HG03108 (cell line): ENCODE measurements around the gene REXO4.
"Not testable (repeated sequence)": the region's sequence is repeated elsewhere in the genome, so short reads cannot be mapped to it uniquely, and the experiment has no call there.

Experiments used
- ATAC-seq: cut with Tn5 transposase; IDR thresholded peaks from one replicate; pipeline ENCODE4 v1.9.1; 2021; ENCODE audit warnings: moderate library complexity; ENCODE audit not compliant: unreplicated experiment

Gene REXO4

DNA sequence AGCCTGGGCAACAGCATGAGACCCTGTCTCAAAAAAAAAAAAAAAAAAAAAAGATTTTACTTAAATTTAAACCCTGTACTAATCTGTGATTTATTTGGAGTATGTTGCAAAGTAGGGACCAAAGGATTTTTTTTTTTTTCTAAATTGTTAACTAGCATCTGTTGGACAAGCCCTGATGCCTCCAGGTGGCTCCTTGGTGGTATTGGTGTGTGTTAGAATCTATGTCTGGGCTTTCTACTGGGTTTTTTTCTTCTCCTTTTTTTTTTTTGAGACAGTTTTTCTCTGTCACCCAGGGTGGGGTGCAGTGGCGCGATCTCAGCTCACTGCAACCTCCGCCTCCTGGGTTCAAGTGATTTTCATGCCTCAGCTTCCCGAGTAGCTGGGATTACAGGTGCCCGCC, 34.1 kb upstream of the REXO4 start:
- ATAC-seq: not testable (repeated sequence)

DNA sequence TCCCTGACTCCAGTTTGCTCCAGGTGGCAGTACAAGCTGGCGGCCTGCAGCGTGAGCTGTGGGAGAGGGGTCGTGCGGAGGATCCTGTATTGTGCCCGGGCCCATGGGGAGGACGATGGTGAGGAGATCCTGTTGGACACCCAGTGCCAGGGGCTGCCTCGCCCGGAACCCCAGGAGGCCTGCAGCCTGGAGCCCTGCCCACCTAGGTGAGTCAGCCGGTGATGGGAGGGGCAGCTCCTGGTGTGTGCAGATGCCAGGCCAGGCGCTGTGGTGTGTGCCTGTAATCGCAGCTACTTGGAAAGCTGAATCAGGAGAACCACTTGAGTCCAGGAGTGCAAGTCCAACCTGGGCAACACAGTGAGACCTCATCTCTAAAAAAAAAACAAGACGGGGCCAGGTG, 31.9 kb upstream of the REXO4 start:
- ATAC-seq: no peak

DNA sequence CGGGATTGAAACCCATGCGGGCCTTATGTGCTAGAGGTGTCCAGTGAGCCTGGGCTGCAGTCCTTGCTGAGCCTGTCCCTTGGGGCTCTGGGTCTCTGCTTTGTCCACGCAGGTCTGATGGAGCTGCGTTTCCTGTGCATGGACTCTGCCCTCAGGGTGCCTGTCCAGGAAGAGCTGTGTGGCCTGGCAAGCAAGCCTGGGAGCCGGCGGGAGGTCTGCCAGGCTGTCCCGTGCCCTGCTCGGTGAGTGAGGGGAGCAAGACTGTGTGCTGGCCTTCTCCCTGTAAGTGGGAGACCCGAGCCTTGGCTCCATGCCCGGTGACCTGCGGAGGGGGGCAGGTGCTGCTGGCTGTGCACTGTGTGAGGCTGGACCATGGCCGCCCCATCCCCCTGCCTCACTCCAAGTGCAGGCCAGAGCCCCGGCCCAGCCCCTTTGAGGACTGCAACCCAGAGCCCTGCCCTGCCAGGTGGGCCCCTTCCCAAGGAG, 30.7 kb upstream of the REXO4 start:
- no peak for ATAC-seq

DNA sequence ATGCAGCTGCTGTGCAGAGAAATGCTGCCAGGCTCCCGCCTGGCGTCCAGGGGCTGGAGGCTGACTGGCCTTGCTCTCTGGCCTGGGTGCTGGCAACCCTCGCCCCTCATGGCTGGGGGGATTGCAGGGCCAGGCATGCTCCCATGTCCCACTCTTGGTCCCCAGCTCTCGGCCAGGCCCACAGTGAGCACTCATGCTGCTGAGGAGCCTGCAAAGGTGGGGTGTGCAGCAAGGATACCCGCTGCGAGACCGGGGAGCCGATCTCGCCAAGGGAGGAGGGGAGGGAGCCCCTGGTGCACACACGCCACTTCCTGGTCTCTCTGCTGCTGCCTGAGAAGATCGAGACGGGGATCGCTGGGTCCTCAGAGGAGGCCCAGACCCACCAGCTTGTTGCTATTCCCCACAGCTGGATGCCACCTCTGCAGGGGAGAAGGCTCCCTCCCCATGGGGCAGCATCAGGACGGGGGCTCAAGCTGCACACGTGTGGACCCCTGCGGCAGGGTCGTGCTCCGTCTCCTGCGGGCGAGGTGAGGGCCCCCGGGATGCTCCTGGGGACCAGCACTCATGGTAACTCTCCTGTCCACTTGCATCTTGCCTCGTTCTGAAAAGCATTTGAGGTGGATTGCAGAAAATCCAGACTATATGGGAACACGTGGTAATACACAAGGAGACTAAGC, 27.6 kb upstream of the REXO4 start:
- no peak for ATAC-seq

DNA sequence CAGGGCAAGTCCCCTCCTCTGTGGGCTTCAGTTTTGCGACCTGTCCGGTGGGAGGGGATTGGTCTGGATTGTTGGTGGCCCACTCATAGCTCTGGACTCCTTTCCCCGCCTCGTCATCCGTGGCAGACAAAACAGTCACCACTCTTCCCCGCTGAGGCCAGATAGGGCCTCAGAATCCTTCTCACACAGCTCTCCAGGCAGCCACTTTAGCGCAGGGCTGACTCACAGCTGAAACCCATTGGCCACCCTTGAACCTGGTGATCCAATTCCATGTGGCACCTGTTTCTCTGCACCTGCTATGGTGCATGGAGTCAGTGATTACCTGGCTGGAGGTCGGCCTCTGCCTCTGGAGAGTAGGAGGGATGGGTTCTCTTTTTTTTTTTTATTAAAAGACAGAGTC, 26.2 kb upstream of the REXO4 start:
- no peak for ATAC-seq

DNA sequence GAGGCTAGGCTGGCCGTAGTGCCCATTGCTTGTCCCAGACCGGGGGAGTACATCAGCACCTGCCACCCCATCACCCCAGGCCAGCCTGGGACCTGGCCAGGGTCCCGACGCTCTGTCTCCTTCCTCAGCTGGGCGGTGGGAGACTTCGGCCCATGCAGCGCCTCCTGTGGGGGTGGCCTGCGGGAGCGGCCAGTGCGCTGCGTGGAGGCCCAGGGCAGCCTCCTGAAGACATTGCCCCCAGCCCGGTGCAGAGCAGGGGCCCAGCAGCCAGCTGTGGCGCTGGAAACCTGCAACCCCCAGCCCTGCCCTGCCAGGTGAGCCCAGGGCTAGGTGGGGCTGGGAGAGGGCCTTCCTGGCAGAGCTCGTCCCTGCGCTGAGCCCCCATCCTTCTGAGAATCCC, 25.4 kb upstream of the REXO4 start:
- ATAC-seq: no peak

DNA sequence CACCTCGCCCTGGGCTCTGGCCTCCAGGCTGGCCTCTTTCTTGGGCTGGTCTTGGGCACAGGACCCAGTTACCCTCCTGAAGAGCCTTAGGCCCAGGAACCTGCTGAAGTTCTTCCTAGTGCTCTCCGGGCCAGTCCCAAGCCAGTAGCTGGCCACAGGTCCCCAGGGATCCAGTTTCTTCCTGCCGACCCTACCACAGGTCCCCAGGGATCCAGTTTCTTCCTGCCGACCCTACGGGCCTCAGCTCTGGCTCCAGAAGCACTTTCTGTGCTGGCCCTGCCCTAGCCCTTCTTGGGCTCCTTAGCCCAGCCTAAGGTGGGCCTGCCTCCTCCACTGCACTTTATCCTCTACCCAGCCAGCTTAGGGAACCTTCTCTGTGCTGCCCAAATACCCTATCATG, 23.8 kb upstream of the REXO4 start:
- ATAC-seq: no peak

DNA sequence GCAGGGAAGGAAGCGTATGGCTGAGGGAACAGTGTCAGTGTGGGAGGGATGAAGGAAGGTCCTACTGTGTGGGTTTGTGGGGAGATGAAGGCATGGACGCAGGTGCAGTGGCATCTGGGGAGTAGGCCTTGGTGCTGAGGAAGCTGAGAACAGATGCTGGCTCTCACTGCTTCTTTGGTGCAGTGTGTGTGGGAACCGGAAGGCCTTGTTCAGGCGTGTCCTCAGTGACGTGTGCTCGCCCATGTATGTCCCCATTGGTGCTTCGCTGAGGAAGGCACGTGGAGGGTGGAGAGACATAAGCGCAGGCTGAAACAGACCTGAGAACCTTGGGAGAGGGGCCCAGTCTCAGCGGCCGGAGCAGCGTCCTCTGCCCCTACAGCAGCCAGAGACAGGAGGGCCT, 23.1 kb upstream of the REXO4 start:
- no peak for ATAC-seq

DNA sequence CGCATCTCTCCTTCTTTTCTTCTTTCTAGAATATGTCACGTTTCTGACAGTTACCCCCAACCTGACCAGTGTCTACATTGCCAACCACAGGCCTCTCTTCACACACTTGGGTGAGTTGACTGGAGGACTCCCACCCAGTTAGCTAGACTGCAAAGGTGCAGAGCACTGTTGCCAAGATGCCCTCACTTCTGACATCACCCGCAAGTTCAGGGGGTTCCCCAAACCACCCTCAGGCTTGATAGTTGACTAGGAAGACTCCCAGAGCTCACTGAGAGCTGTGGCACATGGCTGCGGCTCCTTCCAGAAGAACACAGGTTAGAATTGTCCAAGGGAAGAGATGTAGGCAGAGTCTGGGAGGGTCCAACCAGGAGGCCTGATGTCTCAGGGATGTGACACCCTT, 21.5 kb upstream of the REXO4 start:
- ATAC-seq: no peak

DNA sequence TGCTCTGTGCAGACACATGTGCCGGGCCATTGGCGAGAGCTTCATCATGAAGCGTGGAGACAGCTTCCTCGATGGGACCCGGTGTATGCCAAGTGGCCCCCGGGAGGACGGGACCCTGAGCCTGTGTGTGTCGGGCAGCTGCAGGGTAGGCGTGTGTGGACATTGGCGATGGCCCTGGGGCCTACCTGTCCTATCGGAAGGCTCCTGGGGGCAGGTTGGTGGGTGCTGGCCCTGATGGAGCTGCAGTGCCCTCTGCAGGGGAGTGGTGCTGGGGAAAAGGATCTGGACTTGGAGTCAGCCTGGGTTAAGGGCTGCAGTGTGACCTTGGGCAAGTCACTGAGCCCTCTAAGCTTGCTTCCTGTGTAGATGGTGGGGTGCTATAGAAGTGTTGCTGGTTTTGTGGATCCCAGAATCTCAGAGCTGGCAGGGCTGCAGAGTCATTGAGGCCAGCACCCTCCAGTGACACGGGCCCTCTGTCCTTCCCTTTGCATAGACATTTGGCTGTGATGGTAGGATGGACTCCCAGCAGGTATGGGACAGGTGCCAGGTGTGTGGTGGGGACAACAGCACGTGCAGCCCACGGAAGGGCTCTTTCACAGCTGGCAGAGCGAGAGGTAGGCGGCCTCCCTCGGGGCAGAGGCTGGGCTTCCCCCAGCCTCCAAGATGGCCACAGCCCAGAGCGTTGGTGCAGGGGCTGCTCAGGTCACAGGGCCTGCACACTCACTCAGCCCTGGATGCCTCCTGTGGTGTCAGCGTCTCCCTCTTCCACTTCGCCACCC, 20.1 kb upstream of the REXO4 start:
- ATAC-seq: no peak

DNA sequence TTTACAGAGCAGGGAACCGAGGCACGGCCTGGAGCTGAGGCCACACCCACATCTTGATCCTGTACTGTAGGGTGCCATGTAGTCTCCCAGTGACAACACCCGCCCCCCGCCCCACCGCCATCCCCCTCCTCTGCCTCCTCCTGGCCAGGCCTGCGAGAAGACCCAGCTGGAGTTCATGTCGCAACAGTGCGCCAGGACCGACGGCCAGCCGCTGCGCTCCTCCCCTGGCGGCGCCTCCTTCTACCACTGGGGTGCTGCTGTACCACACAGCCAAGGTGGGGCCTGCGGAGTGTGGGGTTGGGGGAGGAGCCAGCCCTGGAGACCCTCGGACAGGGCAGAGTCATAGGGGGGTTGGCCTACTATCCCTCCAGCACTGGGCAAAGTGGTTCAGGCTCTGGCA, 18.9 kb upstream of the REXO4 start:
- ATAC-seq: no peak

DNA sequence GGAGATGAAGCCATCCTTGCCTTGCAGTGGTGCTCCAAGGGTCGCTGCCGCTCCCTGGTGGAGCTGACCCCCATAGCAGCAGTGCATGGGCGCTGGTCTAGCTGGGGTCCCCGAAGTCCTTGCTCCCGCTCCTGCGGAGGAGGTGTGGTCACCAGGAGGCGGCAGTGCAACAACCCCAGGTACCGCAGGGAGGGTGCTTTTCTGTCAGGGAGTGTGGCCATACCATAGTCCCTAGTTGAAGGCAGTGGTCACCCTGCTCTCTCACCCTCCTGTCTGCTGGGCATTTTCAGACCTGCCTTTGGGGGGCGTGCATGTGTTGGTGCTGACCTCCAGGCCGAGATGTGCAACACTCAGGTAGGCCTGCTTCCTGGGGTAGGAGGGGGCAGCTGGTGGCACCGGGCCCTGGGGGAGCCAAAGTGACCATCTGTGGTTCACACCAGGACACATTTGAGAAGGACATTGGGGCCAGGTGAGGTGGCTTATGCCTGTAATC, 15.6 kb upstream of the REXO4 start:
- ATAC-seq: no peak

DNA sequence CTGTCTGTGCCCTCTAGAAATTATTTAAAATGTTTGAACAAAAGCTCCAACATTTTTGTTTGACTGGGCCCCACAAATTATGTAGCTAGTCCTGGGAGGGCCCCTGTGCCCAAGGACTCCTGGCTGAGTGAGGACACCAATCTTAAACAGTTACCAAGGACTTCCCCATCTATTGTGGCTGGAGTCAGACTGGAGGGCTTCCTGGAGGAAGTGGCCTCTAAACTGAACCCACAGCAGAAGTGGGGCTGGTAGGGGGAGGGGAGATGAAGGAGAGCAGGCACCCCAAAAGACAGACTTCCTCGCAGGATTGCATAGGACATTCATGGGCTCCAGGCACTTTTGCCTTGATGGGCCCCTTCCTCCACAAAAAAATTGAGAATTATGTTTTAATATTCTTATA, 12.4 kb upstream of the REXO4 start:
- ATAC-seq: no peak

DNA sequence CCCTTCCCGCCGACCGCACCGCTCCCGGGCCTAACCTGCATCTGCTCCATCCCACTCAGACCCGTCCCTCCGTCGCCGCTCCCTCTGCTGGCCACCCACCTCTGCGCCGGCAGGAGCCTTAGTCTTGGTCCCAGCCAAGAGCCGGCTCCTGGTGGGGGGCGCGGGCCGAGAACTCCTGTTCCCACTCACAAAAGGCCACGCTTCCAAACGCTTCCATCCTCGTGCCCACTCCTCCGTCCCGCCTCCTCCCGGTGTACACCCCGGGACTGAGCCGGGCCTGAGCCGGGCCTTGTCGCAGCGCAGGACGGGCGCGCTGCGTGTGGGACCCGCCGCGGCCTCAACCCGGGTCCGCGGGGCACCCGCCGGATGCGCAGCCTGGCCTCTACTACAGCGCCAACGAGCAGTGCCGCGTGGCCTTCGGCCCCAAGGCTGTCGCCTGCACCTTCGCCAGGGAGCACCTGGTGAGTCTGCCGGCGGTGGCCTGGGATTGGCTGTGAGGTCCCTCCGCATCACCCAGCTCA, 11.9 kb upstream of the REXO4 start:
- ATAC-seq: no peak

DNA sequence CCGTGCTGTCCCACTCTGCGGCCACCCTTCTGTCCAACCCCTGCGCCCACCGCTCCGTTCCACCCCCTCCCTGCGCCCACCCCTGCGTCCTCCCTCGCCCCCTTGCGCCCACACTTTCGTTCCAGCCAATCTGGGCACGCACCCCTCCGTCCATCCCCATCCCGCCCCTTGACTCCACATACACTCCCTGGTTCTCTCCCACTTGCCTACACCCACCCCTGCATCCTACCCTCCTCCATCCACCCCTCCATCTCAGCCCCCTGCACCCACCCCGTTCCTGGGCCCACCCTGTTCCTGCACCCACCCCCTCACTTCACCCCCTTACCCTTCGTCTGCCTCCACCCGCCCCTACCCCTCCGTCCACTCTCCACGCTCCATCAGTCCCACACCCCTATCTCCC, 11.4 kb upstream of the REXO4 start:
- no peak for ATAC-seq

DNA sequence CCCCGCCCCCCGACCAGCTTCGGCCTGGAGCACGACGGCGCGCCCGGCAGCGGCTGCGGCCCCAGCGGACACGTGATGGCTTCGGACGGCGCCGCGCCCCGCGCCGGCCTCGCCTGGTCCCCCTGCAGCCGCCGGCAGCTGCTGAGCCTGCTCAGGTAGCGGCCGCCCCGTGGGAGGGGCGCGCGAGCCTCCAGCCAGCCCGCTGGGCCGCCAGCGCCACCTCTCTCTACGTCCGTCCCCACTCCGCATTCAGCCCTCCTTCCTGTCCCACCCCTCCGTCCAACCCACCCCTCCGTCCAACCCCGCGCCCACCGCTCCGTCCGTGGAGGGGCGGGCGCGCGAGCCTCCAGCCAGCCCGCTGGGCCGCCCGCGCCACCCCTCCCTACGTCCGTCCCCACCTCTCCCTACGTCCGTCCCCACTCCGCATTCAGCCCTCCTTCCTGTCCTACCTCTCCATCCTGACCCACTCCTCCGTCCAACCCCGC, 10.8 kb upstream of the REXO4 start:
- no peak for ATAC-seq

DNA sequence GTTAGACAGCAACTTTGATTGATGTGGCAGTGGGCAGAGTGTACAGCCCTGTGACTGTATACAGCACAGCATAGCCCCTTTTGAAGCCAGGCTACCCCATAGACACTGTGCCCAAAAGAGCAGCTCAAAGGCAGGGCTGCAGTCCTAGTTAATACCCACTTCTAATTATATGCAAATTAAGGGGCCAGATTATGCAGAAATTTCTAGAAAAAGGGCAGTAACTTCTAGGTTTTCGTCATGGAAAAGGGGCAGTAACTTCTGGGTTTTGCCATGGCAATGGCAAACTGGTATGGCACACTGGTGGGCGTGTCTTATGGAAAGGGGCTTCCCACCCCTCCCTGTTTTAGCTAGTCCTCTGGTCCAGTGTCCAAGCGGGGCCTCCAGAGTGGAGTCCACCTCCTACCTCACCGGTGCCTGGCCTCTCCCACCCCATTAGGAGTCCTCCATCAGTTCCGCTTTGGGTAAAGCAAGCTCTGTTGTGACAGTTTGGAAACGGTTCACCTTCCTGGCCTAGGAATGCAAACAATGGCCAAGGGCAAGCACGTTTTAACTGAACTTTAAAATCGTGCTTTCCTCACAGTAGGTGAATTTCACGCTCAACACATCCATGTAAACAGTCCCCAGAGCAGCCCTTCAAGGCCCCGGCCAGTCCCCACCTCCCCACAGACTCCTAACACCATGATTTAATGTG, 10.0 kb upstream of the REXO4 start:
- no peak for ATAC-seq

DNA sequence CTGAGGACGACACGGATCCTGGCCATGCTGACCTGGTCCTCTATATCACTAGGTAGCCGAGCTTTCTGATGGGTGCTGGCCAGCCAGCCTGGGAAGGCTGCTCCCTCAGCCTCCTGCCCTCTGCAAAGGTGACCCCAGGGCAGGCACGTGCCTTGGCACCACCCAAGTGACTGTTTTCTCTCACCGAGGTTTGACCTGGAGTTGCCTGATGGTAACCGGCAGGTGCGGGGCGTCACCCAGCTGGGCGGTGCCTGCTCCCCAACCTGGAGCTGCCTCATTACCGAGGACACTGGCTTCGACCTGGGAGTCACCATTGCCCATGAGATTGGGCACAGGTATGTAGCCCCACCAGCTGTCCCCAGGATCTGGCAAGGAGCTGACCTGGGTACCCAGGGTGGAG, 8.2 kb upstream of the REXO4 start:
- ATAC-seq: no peak

DNA sequence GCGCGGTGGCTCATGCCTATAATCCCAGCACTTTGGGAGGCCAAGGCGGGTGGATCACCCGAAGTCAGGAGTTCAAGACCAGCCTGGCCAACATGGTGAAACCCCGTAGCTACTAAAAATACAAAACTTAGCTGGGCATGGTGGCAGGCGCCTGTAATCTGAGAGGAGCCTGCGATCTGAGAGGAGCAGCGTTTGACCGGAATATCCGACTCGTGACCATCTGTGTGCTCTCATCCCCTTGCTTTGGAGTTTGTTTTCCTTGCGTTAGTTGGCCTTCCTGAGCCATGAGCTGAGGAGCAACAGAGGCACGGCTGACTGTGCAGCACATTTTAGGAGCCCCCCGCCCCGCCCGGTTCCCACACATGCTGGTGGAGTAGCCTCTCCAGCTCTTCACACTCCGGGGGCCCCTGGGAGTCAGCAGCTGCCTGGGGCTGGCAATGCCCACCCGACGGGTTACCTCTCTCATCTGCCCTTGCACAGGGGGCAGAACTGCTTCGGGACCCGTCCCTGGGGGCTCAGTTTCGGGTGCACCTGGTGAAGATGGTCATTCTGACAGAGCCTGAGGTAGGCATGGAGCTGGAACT, 7.3 kb upstream of the REXO4 start:
- ATAC-seq: no peak

DNA sequence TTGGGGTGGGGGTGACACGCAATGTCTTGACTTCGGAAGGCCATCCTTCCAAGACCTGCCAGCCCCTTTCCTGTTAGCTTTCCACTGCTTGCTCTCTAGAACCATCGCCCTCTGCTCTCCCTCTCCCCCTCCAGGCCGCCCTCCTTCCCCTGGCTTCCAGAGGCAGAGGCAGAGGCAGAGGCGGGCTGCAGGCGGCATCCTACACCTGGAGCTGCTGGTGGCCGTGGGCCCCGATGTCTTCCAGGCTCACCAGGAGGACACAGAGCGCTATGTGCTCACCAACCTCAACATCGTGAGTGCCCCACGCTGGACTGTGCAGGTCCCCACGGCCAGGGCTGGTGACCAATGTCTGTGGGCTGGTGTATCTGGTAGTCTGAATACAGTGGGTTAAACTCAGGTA, 6.4 kb upstream of the REXO4 start:
- no peak for ATAC-seq

DNA sequence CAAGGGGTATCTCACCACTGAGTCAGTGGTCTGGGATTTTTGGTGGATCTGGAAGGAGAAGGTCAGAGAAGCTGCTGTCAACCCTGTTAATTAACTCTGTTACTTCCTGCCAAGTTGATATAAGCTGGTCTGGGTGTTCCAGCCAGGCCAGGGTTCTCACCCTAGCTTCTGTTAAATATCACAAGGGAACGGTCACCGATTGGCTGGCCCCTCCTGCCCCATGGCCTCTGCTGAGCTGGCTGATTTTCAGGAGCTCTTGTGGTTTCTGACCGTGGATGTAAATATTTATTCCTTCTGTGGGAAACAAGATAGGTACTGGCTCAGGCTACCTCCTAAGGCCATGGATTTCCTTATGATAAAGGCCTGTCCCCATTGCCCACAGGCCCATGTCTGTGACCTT, 5.4 kb upstream of the REXO4 start:
- ATAC-seq: no peak
